GM19035 (cell line): ENCODE data around the gene JUN.

Experiments used
- ATAC-seq: cut with Tn5 transposase; IDR thresholded peaks from one replicate; pipeline ENCODE4 v1.9.1; 2021; ENCODE audit not compliant: unreplicated experiment

JUN gene

DNA sequence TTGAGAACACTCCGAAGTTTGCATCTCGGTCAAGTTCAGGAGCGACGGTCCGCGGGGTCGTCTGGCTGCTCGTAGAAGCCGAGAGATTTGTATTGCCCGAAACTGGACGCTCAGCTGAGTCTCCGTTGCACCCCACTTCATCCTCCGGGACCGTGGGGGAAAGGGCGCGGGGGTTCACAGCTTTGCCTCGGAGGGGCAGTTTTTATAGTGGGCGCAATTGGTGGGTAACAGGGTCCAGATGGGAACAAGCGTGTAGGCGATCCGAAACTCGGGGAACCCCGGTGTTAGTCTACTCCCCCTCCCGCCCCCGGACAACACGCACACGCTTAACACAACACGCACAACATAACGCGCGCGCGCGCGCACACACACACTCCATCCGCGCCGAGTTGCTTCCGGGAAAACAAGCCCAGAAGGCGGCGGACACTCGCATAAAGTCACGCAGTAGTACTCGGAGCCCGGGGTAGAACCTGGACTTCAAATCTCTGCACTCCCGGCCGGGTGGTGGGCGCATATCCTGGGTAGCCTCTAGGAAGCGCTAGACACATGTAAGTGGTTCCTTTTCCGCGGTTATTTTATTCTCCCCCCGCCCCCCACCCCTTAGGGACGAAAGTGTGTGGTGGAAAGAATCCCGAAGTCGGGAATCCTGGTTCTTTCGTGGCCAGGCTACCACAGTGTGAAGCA lies 1.1 kb upstream of the JUN start:
- peak; percentile 3 for ATAC-seq

DNA sequence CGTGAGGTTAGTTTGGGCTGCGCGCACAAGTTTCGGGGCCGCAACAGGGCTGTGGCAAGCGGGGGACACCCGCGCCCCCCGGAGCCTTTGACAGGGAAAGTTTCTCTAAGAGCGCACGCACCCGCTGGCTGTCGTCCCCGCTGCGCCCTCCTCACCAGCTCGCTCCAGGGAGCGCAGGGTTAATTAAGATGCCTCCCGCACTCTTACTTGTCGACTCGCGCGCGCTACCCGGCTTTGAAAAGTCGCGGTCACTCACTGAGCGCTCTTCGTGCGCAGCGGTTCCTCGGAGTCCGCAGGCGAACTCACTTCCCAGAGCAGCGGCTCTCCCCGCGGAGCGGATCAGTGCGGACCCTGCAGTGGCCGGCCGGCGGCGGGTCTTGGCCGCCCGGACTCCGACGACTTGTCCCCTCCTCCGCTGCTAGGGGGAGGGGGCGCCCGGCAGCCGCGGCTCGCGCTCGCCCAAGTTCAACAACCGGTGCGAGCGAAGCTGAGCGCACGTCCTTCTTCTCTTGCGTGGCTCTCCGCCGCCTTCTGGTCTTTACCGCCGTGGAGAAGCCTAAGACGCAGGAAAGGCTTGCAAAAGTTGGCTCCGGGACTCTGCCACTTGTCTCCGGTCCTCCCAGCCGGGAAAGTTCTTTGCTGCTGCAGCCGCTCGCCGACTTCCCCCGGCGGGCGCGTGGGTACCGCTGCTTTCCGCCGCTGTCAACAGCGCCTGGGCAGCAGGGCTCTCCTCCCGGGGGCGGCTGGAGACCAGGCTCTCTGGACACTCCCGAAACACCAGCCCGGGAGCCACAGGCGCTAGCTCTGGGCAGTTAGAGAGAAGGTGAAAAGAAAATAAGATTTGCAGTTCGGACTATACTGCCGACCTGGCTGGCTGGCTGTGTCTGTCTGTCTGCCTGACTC lies 506 bp downstream of the JUN start:
- ATAC-seq = peak; percentile 2

DNA sequence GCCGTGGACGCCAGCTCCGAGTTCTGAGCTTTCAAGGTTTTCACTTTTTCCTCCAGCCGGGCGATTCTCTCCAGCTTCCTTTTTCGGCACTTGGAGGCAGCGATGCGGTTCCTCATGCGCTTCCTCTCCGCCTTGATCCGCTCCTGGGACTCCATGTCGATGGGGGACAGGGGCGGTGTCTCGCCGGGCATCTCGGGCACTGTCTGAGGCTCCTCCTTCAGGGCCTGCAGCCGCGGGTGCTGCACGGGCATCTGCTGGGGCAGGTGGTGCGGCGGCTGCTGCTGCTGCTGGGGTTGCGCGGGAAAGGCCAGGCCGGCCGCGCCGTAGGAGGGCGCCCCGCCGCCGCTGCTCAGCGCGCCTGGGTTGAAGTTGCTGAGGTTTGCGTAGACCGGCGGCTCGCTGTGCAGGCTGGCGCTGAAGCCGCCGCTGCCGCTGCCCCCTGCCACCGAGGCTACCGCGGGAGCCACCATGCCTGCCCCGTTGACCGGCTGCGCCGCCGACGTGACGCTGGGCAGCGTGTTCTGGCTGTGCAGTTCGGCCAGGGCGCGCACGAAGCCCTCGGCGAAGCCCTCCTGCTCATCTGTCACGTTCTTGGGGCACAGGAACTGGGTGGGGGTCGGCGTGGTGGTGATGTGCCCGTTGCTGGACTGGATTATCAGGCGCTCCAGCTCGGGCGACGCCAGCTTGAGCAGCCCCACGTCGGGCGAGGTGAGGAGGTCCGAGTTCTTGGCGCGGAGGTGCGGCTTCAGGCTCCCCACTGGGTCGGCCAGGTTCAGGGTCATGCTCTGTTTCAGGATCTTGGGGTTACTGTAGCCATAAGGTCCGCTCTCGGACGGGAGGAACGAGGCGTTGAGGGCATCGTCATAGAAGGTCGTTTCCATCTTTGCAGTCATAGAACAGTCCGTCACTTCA lies 1.4 kb downstream of the JUN start:
- ATAC-seq = no peak

DNA sequence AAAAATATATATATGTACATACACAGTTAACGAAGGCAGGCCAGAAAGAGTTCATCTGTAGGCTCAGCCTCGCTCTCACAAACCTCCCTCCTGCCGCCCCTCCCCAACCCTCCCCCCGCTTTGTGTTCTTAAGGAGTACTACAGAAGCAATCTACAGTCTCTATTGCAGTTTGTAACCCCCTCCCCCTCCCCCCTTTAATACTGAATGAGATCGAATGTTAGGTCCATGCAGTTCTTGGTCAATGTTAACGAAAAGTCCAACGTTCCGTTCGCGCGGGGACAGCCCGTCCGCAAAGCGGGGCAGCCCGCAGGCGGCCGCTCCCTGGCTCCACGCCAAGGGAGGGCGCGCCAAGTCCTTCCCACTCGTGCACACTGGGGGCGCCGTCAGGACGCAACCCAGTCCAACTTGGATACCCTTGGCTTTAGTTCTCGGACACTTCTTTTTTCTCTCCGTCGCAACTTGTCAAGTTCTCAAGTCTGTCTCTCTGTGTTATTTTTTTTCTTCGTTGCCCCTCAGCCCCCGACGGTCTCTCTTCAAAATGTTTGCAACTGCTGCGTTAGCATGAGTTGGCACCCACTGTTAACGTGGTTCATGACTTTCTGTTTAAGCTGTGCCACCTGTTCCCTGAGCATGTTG lies 2.2 kb downstream of the JUN start:
- no peak for ATAC-seq

DNA sequence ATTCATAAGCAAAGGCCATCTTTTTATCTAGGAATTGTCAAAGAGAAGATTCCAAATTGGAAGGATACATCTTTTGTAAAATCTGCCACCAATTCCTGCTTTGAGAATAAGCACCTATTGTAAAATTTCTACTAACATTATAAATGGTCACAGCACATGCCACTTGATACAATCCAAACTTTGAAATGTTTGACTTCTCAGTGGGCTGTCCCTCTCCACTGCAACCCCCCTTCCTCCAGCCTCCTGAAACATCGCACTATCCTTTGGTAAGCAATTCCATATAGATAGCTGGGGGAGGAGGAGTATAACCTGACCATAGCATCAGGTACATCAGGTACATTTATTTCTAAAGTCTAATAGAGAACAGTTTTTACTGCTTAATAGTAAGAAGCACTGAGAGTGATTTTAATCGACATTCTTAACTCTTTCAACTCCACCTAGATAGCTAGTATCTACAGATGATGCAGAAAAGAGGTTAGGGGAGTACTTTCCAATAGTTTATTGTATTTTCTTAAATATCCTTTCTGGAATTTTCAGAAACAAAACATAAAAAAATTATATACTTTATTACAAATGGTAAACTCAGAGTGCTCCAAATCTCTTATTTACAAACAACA lies 2.9 kb downstream of the JUN start:
- no peak for ATAC-seq

DNA sequence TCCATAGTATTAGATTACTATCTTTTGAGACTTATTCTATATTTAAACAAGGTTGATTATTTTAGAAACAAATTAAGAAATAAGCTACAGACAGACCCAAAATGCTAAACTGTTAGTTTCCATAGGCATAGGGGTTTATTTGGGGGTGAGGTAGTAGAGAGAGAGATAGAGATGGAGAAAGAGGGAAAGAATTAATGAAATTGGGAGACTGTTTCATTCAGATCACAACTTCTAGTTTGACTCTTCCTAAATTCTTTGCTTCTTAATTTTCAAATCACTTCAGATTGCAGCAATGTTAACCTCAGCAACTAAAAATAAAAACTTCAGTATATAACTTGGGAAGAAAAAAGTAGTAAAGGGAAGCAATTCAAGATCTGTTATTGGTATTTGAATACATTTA lies 3.4 kb downstream of the JUN start:
- ATAC-seq = no peak

GRCh38 chr1:58779801-58780382 lies 4.0 kb downstream of the JUN start:
- no peak for ATAC-seq

DNA sequence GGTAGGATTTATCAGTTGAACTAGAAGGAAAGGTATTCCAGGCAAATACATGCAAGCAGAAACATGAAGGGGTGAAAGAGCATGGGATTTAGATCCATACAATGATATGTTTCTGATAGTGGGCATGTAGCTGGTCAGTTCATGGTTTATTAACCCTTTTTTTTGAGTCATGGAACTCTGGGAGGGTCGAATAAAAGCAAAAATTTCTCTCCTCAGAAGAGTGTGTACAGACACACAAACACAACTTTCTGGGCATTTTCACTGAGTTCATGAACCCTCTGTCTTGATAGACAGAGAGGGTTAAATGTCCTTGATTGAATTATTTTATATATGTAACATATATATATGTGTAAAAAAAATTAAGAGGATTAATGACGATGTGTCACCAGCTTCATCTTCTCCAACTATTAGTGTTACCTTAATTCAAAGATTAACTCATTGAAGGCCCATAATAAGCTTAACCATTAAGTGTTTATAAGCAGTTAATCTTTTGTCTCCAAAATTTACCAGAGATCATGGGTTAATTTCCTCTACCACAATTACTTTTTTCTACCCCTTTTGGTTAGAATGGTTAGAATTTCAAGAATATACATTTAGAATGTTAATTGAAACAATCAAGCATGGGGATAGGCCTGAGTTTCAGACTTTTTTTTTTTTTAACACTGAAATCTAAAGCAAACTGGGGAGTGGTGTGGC lies 4.6 kb downstream of the JUN start:
- no peak for ATAC-seq

DNA sequence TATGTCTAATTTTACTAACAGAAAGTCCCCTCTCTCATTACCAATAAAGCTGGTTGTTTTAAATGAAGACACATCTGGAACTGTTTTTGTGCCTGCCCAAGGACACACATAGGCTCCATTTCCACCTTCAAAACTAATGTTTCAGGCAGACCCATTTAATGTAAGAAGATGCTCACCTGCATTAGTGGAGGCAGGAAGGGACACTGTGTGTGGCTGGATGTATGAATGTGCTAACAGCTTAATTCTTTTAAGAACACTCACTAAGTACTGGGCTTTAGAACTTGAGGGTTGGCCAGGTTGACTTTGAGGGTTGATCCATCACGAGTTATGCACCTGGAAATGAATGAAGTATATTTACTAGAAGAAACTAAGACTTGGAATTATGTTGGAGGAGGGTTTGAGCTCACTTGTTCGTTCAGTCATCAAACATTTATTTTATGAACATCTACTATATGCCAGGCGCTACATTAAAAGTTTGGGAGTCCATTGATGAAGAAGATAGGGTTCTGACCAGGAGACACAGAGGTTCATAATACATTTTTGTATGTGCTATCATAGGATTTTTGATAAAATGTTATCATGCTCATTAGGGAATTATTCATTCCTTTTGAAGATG lies 5.4 kb downstream of the JUN start:
- ATAC-seq = no peak

DNA sequence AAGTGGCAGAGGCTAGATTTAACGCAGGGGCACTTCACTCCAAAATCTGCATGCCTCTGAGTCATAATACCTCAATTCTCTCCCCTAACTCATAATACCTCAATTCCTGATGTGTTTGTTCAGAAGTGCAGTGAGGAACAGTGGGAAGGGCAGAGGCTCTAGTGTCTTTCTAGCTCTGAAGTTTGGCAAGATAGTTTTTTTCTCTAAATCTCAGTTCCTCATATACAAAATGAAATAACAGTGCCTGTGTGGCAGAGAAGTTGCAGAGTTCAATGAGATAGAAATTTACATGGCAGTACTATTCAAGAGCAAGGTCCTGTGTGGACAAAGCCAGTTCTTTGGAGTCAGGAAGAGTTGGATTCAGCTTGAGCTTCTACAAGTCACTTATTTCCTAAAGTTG lies 9.8 kb downstream of the JUN start:
- ATAC-seq = no peak

- ATAC-seq = no peak
Measured at GRCh38 chr1:58773406-58773840, 10.4 kb downstream of the JUN start.

DNA sequence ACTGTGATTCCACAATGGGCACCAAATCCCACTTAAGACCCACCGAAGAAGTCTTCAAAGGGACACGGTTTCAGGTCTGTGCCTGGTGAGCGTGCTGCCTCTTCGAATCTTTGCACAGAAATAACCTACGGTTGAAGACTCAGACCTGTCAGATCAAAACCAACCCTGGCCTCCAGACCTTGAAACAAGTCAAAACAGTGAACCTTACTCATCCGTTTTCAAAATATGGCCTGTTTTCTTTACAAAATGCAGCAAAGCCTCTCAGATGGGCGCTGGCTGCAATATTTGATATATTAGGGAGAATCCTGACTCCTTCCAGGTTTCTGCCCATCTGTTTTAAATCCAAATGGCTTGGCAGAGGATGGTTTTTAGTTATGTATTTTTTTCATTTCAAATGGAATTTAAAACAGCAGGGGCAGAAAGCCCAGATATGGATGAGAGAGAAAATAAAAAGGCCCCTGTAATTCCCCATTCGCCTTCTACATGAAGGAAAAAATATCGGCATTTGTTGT lies 14.0 kb downstream of the JUN start:
- ATAC-seq = no peak

DNA sequence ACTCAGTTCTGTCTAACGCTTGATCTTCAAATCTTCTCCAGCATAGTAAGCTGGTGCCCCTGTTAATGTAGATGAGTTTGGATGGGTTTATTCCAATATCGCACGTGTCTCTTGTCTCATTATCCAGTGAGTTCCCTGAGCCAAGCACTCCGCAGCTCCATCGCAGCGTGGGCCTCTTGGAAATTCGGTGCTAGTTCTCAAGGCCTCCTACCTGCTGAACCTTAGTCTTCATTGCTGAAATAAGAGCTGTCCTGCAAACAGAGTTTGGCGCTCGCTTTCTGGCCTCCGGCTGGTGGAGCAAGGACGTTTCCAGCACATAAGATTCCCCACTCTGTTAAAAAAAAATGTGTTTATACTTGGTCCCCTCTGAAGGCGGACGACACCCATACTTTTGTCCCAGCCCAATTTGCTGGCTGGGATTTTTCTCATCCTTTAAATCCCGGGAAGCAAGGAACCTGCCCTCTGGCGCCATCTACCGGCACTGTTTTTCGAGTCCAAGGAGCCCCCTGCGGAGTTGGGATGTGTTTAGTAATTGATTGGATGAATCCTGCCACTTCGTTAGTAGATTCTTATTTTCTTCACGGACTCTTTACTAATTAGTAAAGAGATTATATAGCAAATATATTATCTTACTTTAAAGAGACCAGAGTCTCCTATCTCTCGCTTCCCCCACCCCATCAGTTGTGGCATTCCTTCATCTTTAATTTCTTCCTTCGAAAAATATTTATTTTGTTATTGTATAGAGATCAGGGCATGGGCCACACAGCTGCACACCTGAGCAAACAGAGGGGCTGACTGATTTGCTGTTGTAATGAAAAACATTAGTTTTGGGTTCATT lies 14.7 kb downstream of the JUN start:
- no peak for ATAC-seq

GRCh38 chr1:58768191-58768731 lies 15.6 kb downstream of the JUN start:
- ATAC-seq = no peak

- ATAC-seq = no peak
Measured at GRCh38 chr1:58767143-58767542, 16.7 kb downstream of the JUN start.

GRCh38 chr1:58765441-58765840 lies 18.4 kb downstream of the JUN start:
- ATAC-seq = no peak

DNA sequence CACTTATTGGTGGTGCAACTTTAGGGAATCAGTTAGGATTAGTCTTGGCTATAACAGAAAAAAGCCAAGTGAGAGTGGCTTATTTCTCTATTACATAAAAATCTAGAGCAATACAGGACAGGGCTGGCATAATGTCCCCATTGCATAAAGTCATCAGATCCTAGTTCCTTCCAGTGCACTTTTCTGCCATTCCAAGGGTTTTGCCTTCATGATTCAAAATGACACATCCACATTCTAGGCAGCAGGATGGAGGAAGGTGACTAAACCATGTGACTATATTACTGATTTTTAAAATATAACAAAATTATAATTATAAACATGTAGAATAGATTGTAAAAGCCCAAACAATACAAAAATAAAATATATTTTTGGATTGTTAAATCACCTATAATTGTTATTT lies 18.8 kb downstream of the JUN start:
- no peak for ATAC-seq
